Activated naive CD4-positive, alpha-beta T cell treated with Interleukin-2 at 50 U/mL for 16 hours (primary cell): Measurements from ENCODE around the gene SRRM1.
A peak's percentile ranks its signal among the peaks of the same experiment; 100 is the strongest.

Source experiments
- DNase-seq: peaks from one replicate; pipeline ENCODE4 v3.0.0-alpha.2; 2020

Gene SRRM1

GRCh38 chr1:24642481-24643362, at the start of gene SRRM1:
Gene SRRM1, plus strand, starts transcription at chr1:24643302. Its CDS starts 25 bp downstream, at chr1:24643327.
- DNase-seq, result peak; percentile 99

- DNase-seq, result no peak
Observed at GRCh38 chr1:24594328-24594598, 48.8 kb upstream of the SRRM1 start.

DNA sequence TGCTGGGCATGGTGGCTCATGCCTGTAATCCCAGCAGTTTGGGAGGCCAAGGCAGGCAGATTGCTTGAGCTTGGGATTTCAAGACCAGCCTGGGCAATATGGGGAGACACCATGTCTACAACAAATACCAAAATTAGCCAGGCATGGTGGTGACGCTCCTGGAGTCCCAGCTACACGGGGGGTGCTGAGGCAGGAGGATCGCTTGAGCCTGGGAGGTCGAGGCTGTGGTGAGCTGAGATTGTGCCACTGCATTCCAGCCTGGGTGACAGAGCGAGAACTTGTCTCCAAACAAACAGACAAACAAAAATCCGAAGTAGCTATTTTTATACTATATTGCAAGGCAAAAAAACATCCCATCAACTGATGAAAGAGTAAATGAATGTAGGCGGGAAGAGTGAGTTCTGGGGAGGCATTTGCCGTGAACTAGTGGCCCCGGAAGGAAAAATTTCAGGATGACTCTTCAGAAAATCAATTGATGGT, 46.7 kb upstream of the SRRM1 start:
- no peak for DNase-seq

- DNase-seq, result no peak
Observed at GRCh38 chr1:24599265-24599664, 43.8 kb upstream of the SRRM1 start.

GRCh38 chr1:24600551-24600950, 42.6 kb upstream of the SRRM1 start:
- DNase-seq, result no peak

DNA sequence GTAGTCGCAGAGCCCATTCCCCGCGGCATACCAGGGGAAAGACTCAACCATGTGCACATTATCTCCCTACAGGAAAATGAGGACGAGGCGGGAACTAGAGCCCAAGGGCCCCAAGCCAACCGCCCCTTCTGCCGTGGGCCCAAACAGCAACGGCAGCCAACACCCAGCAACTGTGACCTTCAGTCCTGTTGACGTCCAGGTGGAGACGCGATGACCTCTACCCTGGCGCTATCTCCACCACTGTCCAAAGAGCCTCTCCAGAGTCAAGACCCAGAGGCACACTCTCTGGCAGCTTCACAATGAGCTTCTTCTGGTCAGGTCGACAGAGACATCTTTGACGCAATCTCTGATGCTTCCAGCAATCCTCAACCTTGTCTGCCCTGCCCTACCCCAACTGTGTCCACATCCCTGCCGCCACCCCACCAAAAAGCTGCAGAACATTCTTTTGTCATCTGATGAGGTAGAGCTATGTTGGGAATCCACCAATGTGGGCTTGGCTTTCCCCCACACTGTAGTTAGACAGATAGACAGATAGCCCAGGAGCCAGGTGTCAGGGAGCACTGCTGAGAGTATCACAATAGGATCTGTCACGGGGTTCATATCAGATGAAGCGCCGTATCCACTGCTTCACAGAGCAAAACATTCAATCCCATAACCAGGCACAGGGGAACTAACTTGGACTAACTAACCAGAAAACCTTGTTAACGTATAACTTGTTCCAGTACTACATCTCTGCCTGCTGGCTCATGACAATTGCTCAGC, 37.4 kb upstream of the SRRM1 start:
- no peak for DNase-seq

DNA sequence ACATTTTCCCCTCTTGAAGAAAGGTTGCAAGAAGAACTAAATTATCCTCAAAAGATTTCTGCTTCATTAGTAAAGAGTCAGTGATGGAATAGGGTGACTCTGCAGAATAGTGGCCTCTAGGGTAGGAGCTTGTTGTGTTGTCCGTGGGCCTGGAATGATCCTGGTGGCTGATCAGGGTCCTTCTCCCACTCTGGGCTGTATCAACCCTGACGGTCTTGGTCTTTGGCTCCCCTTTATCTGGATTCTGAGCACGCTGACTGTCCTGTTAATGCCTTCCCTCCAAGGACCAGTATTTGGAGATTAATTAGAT, 36.9 kb upstream of the SRRM1 start:
- no peak for DNase-seq

GRCh38 chr1:24606621-24607020, 36.5 kb upstream of the SRRM1 start:
- DNase-seq, result no peak

GRCh38 chr1:24609949-24610517, 33.1 kb upstream of the SRRM1 start:
- no peak for DNase-seq

DNA sequence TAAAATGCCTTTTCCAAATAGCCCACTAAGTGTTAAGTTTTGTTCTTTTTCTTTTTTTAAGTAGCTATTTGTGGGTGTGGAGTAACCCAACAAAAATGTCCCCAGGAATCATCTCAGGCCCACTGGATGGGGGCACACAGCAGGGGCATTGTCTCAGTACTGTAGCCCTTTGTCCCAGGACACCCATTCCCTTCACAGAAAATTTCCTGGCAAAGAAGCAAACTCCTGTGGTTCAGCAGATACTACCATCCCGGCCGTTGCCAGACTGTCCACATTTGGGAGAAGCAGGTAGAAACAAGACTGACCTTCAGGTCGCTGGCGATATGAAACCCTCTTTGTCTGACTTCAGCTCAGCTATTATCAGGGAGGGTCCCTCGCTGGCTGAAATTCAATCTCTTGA, 23.7 kb upstream of the SRRM1 start:
- DNase-seq, result no peak

DNA sequence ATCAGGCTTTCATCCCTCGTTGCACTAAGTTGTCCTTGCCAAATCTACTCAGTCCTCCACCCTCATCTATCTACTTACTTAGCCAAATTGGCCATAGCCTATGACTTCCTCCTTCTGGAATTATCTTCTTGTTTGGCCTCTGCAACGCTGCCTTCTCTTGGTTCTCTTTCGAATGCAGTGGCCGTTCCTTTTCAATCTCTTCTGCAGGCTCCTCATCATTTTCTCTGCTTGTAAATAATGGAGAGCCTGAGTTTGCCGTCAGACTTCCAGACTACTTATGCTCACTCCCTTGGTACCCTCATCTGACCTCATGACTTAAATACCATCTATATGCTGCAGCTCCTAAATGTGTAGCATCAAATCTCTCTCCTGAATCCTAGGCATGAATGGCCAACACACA, 22.4 kb upstream of the SRRM1 start:
- DNase-seq, result no peak

DNA sequence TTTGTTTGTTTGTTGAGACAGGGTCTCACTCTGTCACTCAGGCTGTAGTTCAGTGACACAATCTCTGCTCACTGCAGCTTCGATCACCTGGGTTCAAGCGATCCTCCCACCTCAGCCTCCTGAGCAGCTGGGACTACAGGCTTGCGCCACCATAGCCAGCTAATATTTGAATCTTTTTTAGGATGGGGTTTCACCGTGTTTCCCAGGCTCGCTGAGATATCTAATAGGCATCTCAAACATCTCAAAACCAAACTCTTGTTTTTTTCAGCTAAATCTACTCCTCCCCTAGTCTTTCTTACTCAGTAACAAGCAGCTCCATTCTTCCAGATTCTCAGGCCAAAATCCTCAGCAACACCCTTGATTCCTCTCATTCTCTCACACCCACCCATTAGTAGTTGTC, 22.0 kb upstream of the SRRM1 start:
- DNase-seq, result no peak

- DNase-seq, result no peak
Observed at GRCh38 chr1:24622218-24622617, 20.9 kb upstream of the SRRM1 start.

DNA sequence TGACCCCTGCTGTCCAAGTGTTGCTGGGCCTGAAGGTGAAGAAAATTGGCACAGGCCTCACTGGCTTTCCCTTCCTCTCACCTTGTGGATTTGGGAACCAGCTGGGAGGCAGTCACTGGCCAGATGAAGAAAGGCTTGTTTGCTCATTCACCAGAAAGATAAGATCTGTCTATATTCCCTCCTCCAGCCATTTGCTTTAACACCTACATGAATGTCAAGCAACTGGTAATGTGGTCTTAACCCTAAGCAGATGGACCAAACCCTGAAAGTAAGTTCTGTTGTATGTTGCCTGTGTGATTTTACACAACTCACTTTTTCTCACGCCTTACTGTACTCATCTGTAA, 10.3 kb upstream of the SRRM1 start:
- DNase-seq, result no peak

- no peak for DNase-seq
Observed at GRCh38 chr1:24635195-24635843, 7.8 kb upstream of the SRRM1 start.

GRCh38 chr1:24636661-24637357, 6.3 kb upstream of the SRRM1 start:
- DNase-seq, result no peak

- no peak for DNase-seq
Observed at GRCh38 chr1:24639094-24639493, 4.0 kb upstream of the SRRM1 start.

- no peak for DNase-seq
Observed at GRCh38 chr1:24639881-24640280, 3.2 kb upstream of the SRRM1 start.

DNA sequence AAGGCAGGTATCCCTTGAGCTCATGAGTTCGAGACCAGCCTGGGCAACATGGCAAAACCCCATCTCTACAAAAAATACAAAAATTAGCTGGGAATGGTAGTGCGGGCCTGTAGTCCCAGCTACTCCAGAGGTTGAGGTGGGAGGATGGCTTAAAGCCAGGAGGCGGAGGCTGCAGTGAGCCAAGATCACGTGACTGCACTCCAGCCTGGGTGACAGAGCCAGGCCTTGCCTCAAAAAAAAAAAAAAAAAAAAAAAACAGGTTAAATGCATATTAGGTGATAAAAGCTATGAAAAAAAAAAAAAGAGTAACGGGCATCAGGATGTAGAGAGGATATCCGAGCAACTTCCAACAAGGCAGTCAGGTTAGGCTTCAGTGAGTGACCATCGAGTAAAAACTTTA, 2.8 kb upstream of the SRRM1 start:
- no peak for DNase-seq

DNA sequence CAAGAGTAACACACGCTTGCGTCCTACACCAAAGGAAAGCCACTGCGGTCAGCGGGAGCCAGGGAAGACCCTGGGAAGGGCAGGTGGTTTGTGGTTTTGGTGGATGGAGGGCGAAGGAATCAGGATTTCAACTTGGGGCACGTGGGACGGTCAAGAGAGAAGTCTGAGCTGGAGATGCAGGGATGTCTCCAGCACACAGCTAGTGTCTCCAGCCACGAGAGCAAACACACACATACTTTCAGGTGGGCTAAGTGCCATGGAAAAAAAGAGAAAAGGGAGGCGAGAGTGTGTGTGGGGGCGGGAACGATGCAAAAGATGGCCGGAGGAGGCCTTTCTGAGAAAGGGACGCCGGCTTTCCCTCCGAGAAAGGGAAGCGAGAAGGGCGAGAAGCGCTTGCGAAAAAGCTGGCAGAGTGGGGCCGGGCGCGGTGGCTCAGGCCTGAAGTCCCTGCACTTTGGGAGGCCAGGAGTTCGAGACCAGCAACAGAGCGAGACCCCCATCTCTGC, 1.4 kb upstream of the SRRM1 start:
- DNase-seq, result peak; percentile 41

DNA sequence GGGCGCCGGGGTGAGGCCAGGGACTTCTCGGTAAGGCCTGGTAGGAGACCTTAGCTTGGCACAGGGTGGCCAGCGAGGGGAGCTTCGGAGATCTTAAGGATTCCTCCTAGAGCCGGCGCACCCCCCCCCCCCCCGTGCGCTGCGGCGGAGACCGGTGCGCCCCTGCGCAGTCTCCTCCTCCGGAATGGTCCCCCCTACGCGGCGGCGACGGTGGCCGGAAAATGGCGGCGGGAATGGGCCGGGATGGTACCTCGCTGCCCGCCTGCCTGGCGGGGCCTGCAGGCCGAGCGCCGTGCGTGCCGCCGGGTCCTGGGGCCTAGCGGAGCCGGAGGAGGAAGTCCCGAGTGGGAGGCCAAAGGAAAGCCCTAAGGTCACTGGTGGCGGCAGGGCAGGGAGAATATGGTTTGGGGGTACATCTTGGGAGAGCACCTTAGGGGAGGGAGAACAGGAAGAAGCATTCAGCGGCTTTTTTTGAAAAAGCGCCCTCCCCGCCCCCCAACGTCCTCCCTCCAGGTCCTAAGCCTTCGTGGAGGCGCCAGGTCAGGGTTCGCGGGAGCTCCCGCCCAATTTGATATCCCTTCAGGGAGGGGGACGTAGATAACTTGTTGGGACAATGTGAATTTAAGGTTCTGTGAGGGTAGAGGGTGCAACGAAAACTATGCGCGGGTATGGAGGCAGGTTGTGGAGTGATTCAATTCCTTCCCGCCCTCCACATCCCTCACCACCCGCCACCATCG, 429 bp downstream of the SRRM1 start:
- DNase-seq, result peak; percentile 22

DNA sequence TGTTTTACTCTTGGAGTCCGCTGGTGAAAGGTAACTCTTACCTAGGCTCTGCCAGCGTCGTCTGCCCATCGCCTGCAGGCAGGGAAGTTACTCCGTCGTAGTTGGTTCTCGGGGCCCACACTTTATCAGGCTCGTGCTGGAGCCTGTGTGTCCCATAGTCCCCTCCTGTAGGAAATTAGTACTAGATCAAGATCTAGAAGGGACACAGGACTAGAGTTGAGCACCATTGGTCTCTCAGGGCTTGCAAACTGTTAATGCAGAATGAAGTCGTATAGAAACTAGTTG, 940 bp downstream of the SRRM1 start:
- DNase-seq, result no peak
